Panc1 (cell line): ENCODE results near the gene KNCN. TPM values are rescaled to one million over a fixed set of nuclear protein-coding genes. Genes with fewer than 3 reads are reported as not detected.

Source experiments
- ATAC-seq: fragments of 200-7000 bp; cut with Tn5 transposase; 2 replicates; pipeline ENCODE4 v1.9.1; 2020; ENCODE audit warnings: mild to moderate bottlenecking, moderate library complexity
- BruUV-seq: library from RNA; stranded (reverse); fragments of 400-500 nt; replicated peaks from 2 replicates; lab custom pipeline; 2021; lab: Mats Ljungman, UMichigan
- CTCF ChIA-PET: fragments of 300-600 bp; sonication (Branson Sonifier 250); formaldehyde crosslinking; loops from one replicate; lab custom pipeline; 2022; ENCODE audit warnings: antibody characterized with exemption; lab: Charles Lee
- POLR2A ChIA-PET: fragments of 300-600 bp; sonication (Branson Sonifier 250); formaldehyde crosslinking; loops from one replicate; lab custom pipeline; 2022; ENCODE audit warnings: antibody characterized with exemption; lab: Charles Lee
- DNase-seq: peaks from one replicate; pipeline ENCODE4 v3.0.0-alpha.2; 2010; ENCODE audit warnings: low read depth, low spot score
- H3K27ac ChIP-seq: 2 replicates; pipeline ENCODE4 v1.5.1; 2011; ENCODE audit warnings: mild to moderate bottlenecking, low read length, inconsistent platforms
- H3K27me3 ChIP-seq: fragments of 200-500 bp; sonication (Bioruptor generic); 2 replicates; pipeline ENCODE4 v1.6.0; 2014; ENCODE audit warnings: low read length, inconsistent platforms; ENCODE audit not compliant: control insufficient read depth, insufficient read depth
- H3K36me3 ChIP-seq: fragments of 200-500 bp; sonication (Bioruptor generic); 2 replicates; pipeline ENCODE4 v1.5.1; 2014; ENCODE audit warnings: inconsistent platforms, mild to moderate bottlenecking, low read length, moderate library complexity; ENCODE audit not compliant: control insufficient read depth, insufficient read depth
- H3K4me1 ChIP-seq: 2 replicates; pipeline ENCODE4 v1.5.1; 2011; ENCODE audit warnings: inconsistent platforms, mild to moderate bottlenecking, low read length, moderate library complexity; ENCODE audit not compliant: control insufficient read depth, insufficient read depth
- H3K4me3 ChIP-seq, 2 experiments: 2 replicates each; pipeline ENCODE4 v1.5.1; 2011 to 2012; ENCODE audit warnings: low read depth in 2 of 2, low read length in 2 of 2, mild to moderate bottlenecking in 2 of 2, inconsistent platforms in 1 of 2, moderate library complexity in 1 of 2
- H3K9me3 ChIP-seq: fragments of 200-500 bp; sonication (Bioruptor generic); 2 replicates; pipeline ENCODE4 v1.5.1; 2014; ENCODE audit warnings: low read depth, mild to moderate bottlenecking, inconsistent platforms, low read length, moderate library complexity; ENCODE audit not compliant: control insufficient read depth, insufficient read depth
- CTCF ChIP-seq: fragments of 450-650 bp; IDR thresholded peaks from 2 replicates; pipeline ENCODE4 v1.5.1; 2017; ENCODE audit warnings: mild to moderate bottlenecking
- POLR2AphosphoS5 ChIP-seq: IDR thresholded peaks from 2 replicates; pipeline ENCODE4 v1.6.1; 2012; ENCODE audit warnings: mild to moderate bottlenecking, low read depth, low read length, moderate library complexity
- SIN3A ChIP-seq: IDR thresholded peaks from 2 replicates; pipeline ENCODE4 v1.6.1; 2012; ENCODE audit warnings: low read depth, mild to moderate bottlenecking, low read length, moderate library complexity, borderline replicate concordance; ENCODE audit not compliant: insufficient read depth
- TCF7L2 ChIP-seq: IDR thresholded peaks from 2 replicates; pipeline ENCODE4 v1.6.1; 2011; ENCODE audit warnings: mild to moderate bottlenecking, low read depth, low read length, inconsistent platforms
- in situ Hi-C: cut with HindIII; loops from 2 replicates; pipeline ENCODE4 v1.10.0; 2016; ENCODE audit warnings: low sequenced_read_pairs, low pct_unique_long_range_greater_than_20kb
- intact Hi-C: fragments of 100-400 bp; cut with micrococcal nuclease; formaldehyde crosslinking; loops from one replicate; pipeline ENCODE4 v1.10.0; 2022; ENCODE audit not compliant: unreplicated experiment
- total RNA-seq: library from RNA; stranded (reverse); gene quantifications from one replicate; pipeline ENCODE4 v1.2.1, GENCODE V29; 2021; ENCODE audit not compliant: unreplicated experiment
- TF ChIP-seq, protein P1 (sequence below), 2 experiments: IDR thresholded peaks; 2 replicates each; pipeline ENCODE4 v1.6.1; 2011 to 2012; ENCODE audit warnings: low read depth in 2 of 2, control low read depth in 1 of 2, low read length in 1 of 2, mild to moderate bottlenecking in 1 of 2, moderate library complexity in 1 of 2; ENCODE audit not compliant: insufficient read depth in 1 of 2

Gene KNCN
- total RNA-seq, 1 experiment from 2014 or later: not detected

GRCh38 chr1:46575778-46576177, 24.3 kb upstream of the KNCN start:
- no peak for DNase-seq
- BruUV-seq: no TSS peak
- ChIA-PET POLR2A (no interaction called here), CTCF (no interaction called here)
- Histone ChIP-seq H3K4me3 (no peak overlapping the region), H3K9me3 (no peaks in the 10 kb centered on the region), H3K27ac (no peak overlapping the region), H3K4me1 (no peaks in the 10 kb centered on the region), H3K36me3 (no peaks in the 10 kb centered on the region), H3K27me3 (no peaks in the 10 kb centered on the region)
- intact Hi-C loops (no loop called here), in situ Hi-C loops (no loop called here)
- no peak for ATAC-seq
- TF ChIP-seq, protein P1, sequence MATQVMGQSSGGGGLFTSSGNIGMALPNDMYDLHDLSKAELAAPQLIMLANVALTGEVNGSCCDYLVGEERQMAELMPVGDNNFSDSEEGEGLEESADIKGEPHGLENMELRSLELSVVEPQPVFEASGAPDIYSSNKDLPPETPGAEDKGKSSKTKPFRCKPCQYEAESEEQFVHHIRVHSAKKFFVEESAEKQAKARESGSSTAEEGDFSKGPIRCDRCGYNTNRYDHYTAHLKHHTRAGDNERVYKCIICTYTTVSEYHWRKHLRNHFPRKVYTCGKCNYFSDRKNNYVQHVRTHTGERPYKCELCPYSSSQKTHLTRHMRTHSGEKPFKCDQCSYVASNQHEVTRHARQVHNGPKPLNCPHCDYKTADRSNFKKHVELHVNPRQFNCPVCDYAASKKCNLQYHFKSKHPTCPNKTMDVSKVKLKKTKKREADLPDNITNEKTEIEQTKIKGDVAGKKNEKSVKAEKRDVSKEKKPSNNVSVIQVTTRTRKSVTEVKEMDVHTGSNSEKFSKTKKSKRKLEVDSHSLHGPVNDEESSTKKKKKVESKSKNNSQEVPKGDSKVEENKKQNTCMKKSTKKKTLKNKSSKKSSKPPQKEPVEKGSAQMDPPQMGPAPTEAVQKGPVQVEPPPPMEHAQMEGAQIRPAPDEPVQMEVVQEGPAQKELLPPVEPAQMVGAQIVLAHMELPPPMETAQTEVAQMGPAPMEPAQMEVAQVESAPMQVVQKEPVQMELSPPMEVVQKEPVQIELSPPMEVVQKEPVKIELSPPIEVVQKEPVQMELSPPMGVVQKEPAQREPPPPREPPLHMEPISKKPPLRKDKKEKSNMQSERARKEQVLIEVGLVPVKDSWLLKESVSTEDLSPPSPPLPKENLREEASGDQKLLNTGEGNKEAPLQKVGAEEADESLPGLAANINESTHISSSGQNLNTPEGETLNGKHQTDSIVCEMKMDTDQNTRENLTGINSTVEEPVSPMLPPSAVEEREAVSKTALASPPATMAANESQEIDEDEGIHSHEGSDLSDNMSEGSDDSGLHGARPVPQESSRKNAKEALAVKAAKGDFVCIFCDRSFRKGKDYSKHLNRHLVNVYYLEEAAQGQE (IDR thresholded peaks at IDR 0.05; ENCODE audit: insufficient read depth in 1 of 2, low read depth in 2 of 2, low read length in 1 of 2): no peak
- TF ChIP-seq SIN3A (no peak), CTCF (no peak), TCF7L2 (no peak), POLR2AphosphoS5 (no peak)

- intact Hi-C loops: no loop called here
- H3K4me3 ChIP-seq: no peak overlapping the region
- CTCF ChIA-PET: no interaction called here
- ATAC-seq (no peak), DNase-seq (no peak)
- no peaks in the 10 kb centered on the region for H3K36me3 ChIP-seq
- in situ Hi-C loops: no loop called here
- no peaks in the 10 kb centered on the region for H3K27me3 ChIP-seq
- BruUV-seq: no TSS peak
- no peaks in the 10 kb centered on the region for H3K4me1 ChIP-seq
- POLR2A ChIA-PET: no interaction called here
- no peaks in the 10 kb centered on the region for H3K9me3 ChIP-seq
- TF ChIP-seq SIN3A: no peak
- H3K27ac ChIP-seq: no peak overlapping the region
Measured at GRCh38 chr1:46575300-46575699, 23.9 kb upstream of the KNCN start.

GRCh38 chr1:46571691-46572225, 20.3 kb upstream of the KNCN start:
- Histone ChIP-seq H3K36me3 (no peaks in the 10 kb centered on the region), H3K9me3 (no peaks in the 10 kb centered on the region), H3K4me3 (no peak overlapping the region), H3K27me3 (no peaks in the 10 kb centered on the region), H3K4me1 (no peaks in the 10 kb centered on the region), H3K27ac (no peak overlapping the region)
- intact Hi-C loops (no loop called here), in situ Hi-C loops (no loop called here)
- no TSS peak for BruUV-seq
- ChIA-PET POLR2A (no interaction called here), CTCF (no interaction called here)
- DNase-seq (no peak), ATAC-seq (no peak)
- TF ChIP-seq POLR2AphosphoS5 (no peak), TCF7L2 (no peak), CTCF (no peak), SIN3A (no peak)
- TF ChIP-seq, protein P1 (IDR thresholded peaks at IDR 0.05; ENCODE audit: insufficient read depth in 1 of 2, low read depth in 2 of 2, low read length in 1 of 2): no peak
